ENCODE data around the gene PDE11A.

GRCh38 chr2:177715771-177716170 is 356.8 kb downstream of the PDE11A start:
- TF ChIP-seq RFXAP (CRISPR knock-in tag; IDR thresholded peaks at IDR 0.05; ENCODE audit: borderline replicate concordance) = no peak
- no peak for TF ChIP-seq EP300 (IDR thresholded peaks at IDR 0.05; ENCODE audit: low read depth in 2 of 2, low read length in 2 of 2)
- TF ChIP-seq EP300 (CRISPR knock-in tag; IDR thresholded peaks at IDR 0.05; ENCODE audit: borderline replicate concordance) = no peak
- no peak for TF ChIP-seq ZNF761 (CRISPR knock-in tag; conservative IDR thresholded peaks at IDR 0.05)
- no peak for TF ChIP-seq MIER3 (CRISPR knock-in tag; IDR thresholded peaks at IDR 0.05; ENCODE audit: borderline replicate concordance)
- TF ChIP-seq, protein P1, sequence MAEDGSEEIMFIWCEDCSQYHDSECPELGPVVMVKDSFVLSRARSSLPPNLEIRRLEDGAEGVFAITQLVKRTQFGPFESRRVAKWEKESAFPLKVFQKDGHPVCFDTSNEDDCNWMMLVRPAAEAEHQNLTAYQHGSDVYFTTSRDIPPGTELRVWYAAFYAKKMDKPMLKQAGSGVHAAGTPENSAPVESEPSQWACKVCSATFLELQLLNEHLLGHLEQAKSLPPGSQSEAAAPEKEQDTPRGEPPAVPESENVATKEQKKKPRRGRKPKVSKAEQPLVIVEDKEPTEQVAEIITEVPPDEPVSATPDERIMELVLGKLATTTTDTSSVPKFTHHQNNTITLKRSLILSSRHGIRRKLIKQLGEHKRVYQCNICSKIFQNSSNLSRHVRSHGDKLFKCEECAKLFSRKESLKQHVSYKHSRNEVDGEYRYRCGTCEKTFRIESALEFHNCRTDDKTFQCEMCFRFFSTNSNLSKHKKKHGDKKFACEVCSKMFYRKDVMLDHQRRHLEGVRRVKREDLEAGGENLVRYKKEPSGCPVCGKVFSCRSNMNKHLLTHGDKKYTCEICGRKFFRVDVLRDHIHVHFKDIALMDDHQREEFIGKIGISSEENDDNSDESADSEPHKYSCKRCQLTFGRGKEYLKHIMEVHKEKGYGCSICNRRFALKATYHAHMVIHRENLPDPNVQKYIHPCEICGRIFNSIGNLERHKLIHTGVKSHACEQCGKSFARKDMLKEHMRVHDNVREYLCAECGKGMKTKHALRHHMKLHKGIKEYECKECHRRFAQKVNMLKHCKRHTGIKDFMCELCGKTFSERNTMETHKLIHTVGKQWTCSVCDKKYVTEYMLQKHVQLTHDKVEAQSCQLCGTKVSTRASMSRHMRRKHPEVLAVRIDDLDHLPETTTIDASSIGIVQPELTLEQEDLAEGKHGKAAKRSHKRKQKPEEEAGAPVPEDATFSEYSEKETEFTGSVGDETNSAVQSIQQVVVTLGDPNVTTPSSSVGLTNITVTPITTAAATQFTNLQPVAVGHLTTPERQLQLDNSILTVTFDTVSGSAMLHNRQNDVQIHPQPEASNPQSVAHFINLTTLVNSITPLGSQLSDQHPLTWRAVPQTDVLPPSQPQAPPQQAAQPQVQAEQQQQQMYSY (CRISPR knock-in tag; IDR thresholded peaks at IDR 0.05) = no peak
- TF ChIP-seq NPAS2 (CRISPR knock-in tag; IDR thresholded peaks at IDR 0.05; ENCODE audit: borderline replicate concordance) = no peak
- no peak for TF ChIP-seq ZNF546 (CRISPR knock-in tag; conservative IDR thresholded peaks at IDR 0.05)
- TF ChIP-seq ZSCAN22 (CRISPR knock-in tag; IDR thresholded peaks at IDR 0.05) = no peak
- no peak for TF ChIP-seq ATF2 (CRISPR knock-in tag; IDR thresholded peaks at IDR 0.05)
- TF ChIP-seq CREB3 (CRISPR knock-in tag; IDR thresholded peaks at IDR 0.05) = no peak
- TF ChIP-seq, protein P2, sequence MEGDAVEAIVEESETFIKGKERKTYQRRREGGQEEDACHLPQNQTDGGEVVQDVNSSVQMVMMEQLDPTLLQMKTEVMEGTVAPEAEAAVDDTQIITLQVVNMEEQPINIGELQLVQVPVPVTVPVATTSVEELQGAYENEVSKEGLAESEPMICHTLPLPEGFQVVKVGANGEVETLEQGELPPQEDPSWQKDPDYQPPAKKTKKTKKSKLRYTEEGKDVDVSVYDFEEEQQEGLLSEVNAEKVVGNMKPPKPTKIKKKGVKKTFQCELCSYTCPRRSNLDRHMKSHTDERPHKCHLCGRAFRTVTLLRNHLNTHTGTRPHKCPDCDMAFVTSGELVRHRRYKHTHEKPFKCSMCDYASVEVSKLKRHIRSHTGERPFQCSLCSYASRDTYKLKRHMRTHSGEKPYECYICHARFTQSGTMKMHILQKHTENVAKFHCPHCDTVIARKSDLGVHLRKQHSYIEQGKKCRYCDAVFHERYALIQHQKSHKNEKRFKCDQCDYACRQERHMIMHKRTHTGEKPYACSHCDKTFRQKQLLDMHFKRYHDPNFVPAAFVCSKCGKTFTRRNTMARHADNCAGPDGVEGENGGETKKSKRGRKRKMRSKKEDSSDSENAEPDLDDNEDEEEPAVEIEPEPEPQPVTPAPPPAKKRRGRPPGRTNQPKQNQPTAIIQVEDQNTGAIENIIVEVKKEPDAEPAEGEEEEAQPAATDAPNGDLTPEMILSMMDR (CRISPR knock-in tag; IDR thresholded peaks at IDR 0.05) = no peak
